Dedifferentiated amniotic fluid mesenchymal stem cell (primary cell): Measurements from ENCODE around the gene TUSC2.

Source experiments
- DNase-seq: peaks from one replicate; pipeline ENCODE4 v3.0.0-alpha.2; 2016; ENCODE audit errors: extremely low spot score

Gene TUSC2, protein sequence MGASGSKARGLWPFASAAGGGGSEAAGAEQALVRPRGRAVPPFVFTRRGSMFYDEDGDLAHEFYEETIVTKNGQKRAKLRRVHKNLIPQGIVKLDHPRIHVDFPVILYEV

DNA sequence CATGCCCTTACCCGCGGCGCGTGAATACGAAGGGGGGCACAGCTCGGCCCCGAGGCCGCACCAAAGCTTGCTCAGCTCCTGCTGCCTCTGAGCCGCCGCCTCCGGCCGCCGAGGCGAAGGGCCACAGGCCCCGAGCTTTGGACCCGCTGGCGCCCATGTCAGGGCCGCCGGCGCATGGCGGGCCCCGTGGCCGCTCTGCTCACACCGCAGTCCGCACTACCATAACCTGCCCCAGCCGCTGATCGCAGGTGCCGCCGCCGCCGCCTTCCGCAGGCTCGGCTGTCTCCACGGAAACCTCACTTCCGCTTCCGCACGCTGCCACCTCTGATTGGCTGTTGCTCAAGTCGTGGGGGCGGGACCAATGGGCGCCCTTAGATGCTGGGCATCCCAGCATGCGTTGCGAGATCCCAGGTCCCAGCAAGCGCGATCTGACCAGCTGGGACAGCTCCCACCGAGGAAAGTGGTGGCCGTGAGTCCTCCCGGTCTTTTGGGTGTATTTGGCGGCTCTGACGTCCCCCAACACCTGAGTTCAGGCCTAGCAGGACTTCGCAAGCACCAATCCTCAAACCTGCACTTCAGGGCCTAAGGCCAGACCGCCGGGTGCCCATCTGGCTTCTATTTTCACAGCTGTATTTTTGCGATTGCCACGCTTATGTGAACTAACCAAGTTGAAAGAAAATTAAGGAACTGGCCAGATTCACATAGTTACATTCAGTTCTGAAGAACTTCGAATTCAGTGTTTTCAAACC, at the start of gene TUSC2:
Gene TUSC2, minus strand, starts transcription at position 281 of the 749 bp plus-strand sequence. Its CDS starts 124 bp downstream, at position 157.
- DNase-seq, result peak; percentile 97

DNA sequence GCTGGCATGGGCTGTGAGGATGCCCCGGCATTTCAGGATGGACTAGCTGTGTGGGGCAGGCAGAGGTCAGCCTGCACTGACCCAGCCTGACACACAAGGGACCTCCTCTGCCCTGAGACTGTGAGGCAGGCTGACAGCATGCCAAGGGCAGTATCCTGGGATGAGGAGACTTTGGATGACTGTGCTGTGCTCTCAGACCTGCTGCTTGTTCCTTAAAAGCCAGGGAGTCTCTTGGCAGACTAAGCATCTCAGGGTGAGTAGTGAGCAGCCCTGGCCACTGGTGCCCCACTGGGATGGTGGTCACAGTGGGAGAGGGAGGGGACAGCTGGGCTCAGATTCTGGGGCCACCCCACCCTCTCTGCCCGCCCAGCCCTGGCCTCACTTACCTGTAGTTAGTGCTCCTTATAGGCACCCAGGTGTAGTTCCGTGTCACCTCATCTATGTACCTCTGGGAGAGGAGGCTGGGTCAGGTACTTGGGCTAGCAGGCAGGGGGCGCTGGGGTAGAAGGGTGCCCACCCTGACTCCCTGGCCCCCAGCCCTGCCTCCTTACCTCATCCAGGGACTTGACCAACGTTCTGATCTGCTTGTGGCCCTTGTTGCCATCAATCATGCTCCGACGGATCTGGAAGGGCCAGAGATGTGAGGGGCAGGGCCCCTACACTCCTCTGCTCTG, 47.4 kb upstream of the TUSC2 start:
- no peak for DNase-seq

DNA sequence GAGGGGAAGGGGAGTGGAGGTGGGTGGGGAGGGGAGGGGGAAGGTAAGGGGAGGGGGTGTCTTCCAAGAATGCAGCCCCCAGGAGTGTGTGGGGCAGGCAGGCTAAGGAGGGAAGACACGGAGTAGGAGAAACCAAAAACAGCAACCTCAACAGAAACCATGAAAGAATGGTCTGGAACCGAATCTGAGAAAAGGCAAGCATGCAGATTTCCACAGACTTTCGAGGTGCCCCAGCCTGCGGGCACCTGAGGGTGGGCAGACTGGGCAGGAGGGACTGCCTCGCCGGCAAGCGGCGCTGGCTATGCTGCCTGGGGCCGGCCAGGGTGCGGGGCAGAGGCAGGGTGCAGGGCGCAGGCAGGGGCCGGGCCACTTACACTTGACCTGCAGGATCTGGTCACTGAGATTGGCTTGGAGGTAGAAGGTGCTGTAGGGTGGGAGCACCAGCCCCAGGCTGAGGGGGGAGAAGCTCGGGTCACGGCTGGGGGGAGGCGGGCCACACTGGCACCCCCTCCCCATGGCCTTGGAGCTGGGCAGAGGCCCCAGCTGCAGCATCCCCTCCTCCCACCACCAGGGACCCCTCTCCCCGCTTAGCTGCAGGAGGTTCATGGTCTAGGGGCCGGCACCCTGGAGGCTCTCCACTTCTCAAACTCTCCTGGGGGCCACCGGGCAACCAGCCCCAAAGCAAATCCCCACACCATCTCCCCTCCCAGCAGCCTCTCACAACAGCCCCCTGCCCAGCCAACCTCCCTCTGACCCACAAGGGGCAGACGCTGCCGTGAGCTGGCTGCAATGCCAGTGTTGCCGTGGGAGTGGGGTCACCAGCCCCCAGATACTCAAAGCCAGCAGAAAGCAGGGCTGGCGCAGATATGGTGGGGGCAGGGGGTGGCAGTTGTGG, 46.6 kb upstream of the TUSC2 start:
- no peak for DNase-seq

DNA sequence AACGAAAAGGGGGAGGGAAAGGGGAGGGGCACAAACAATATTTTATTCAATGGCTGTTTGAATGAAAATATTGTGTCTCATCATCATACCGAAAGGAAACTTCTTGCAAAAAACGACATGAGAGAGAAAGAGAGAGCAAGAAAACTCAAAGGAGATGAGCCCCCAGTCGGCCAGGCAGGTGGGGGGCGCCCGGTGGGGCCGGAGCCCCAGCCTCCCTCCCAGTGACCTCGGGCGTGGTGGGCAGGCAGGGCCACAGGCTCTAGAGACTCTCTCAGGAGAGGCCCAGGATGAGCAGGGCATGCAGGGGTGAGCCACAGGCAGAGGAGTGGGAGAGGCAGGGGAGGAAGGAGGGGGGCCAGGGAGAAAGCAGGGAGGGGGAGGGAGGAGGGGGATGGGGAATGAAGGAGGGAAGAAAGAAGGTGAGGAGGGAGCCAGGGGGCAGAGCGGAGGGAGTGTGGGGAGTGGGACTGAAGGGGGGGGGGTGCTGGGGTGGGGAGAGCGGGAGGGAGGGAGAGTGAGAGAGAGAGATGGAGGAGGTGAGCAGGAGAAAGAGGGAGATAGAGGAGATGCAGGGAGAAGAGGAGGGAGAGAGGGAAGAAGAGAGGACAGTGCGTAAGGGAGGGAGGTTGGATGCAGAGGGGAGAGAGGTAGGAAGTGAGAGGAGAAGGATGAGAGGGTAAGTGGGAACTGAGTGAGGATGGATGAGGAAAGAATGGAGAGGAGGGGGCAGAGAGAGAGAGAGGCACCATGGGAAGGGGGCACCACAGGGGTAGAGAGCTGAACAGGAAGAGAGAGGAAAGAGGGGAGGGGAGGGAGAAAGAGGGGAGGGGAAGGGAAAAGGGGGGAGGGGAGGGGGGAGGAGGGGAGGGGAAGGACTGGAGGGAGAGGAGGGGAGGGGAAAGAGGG, 45.4 kb upstream of the TUSC2 start:
- no peak for DNase-seq

DNA sequence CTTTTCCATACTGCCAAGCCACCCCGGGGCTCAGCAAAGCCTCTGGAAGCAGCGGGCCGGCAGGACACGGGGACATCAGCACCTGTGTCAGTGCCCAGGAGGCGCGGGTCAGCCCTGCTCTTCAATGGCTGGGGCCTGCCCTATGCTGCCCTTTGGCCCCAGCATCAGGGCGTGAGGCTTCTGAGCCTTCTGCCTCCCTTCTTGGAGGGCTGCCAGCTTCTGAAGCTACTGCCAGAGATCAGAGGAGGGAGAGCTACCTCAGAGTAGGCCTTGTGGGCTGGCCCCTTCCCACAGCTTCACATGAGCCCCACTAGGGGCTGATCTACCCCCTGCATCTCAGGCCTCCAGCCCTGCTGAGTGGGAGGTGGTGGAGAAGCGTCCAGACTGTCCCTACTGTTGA, 44.3 kb upstream of the TUSC2 start:
- DNase-seq, result no peak

DNA sequence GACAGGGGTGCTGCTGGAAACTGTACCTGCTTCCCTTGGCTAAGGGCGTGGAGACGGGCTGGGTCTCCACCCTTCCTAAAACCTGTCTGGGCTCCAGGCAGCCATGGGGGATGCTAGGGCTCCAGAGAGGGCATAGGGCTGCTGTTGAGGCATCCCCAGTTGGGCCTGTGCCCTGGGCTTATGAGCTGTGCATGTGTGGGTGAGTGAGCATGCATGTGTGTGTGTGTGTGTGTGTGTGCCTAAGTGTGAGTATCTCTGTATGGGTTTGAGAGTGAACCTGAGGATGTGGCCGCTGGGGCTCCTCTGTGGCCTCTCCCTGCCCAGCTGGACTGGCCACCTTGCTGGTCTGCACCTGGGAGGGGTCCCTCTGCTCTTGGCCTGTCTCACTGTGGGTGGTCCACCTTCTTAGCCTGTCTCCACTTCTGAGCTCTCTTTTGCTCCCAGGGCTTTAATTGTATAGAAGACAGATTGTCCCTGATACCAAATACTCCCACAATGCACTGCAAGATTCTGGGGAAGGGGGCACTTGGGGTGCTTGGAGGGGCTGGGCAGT, 43.2 kb upstream of the TUSC2 start:
- DNase-seq, result no peak

DNA sequence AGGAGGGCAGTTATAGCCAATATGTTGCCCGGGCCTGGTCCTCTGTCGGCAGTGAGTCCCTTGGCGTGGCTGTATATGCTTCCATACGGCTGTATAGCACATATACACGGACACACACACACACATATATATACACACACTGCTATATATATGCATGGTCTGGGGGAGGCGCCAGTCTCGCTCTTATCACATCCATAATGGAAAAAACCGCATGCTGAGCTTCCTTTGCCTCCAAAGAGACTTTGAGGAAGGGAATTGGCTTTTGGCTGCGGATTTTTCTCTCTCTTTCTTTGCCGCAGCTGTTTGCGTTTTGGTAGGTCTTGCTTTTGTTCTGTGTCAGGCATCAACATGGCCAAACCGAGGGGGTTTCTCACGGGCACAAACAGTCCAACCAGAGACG, 42.6 kb upstream of the TUSC2 start:
- no peak for DNase-seq

DNA sequence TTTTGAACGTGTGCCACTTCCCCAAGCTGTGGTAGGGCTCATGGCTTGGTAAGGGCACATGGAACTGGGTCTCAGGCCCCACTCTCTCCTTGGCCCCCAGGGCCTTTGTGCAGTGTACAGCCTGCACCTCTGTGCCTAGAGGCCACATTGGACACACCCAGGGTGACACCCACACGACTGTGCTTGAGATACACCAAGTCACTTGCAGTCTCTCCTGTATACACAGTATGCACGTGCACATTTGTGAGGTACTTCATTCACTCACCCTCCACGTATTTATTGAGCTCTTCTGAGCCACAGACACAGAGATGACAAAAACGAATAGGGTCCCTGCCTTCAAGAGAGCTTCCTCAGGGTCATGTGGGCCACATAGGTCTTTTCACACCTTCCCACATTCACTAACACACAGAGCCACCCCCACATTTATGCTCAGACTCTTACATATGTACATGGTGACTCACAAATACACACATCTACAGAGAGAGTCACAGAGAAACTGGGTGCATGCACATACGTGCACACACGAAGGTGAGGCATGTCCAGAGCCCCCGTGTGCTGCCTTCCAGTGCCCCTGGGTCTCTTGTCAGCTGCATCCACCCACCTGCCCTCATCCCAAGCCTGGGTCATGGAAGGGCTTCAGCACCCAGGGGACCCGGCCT, 41.1 kb upstream of the TUSC2 start:
- DNase-seq, result no peak

DNA sequence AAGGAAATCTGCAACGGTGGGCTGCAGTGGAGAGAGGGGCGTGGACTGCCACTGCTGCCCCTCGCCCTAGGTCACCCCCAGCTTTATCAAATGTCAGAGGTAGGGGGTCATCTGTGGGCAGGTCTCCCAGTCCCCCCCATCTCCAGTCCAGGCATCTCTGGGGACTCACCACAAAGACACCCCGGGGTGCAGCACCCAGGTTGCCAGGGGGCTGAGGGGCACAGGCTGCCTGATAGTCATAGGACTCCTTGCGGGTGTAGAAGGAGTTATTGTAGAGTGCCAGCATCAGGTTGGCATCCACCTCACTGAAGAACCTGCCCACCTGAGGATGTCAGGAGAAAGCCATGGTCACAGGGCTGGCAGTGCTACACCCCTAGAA, 37.8 kb upstream of the TUSC2 start:
- no peak for DNase-seq

DNA sequence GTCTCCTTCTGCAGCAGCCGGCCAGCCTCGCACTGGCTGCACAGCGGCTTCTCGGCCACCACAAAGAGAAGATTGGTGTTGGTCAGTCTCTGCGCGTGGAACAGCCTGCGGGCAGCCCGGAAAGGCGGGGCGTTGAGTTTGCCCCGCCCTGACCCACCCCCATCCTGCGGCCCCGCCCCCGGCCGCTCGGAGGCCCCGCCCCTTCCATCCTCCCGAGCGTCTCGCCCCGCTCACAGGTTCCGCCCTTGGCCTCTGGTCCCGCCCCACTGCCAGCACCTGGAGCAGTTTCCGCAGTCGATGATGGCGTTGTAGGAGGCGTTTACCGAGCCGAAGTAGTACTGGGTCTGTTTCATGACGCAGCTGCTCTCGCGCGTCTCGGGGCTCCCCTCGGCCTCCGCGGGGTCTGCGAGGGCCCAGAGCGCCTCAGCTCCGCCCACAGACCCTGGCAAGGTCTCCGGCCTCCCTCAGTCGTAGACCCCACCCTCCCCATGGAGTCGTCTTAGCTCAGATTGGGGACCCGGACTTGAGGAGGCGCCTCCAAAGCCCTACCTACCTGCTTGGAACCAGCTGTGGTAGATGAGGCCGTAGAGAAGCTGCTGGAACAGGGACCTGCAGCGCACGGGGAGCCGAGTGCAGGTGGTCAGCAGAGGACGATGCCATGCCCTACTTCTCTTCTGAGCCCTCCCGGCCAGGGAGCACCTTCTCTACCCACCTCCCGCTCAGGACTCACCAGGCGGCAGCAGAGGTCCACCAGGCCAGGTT, 37.2 kb upstream of the TUSC2 start:
- no peak for DNase-seq

DNA sequence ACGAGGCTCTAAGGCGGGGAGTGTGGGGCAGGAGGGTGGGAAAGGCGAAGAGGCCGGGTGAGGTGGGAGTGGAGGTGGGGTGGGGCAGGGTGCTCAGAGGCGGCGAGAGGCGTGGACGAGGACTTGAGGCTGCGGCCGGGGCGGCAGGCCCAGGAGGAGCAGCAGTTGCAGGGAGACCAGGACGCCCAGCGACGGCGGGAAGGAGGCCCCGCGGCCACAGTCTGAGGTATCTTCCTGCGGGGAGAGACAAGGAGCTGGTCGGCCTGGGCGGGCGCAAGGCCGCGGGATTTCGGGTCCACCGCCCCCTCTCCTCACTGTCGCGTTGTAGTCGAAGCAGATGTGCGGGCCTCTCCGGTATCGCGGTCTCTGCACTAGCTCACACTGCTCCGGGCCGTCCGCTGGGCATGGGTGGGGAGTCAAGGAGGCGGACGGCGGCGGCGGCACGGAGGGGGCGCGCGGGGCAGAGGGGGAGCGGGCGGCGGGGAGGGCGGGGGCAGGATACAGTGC, 36.6 kb upstream of the TUSC2 start:
- DNase-seq, result no peak

DNA sequence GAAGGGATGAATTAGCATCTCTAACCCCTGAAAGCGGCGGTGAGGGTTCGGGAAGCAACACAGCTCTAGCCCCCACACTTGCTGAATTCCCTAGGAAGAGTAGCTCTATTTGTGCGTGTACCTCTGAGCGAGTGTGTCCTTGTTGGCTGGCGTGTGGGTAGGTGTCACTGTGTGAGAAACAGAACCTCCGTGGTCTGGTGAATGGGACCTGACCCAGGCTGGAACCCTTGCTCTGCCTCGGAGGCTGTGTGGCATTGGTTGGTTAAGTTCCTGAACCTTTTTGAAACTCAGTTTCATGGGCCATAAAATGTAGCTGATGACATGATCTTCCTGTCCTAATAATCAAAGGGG, 31.7 kb upstream of the TUSC2 start:
- no peak for DNase-seq

DNA sequence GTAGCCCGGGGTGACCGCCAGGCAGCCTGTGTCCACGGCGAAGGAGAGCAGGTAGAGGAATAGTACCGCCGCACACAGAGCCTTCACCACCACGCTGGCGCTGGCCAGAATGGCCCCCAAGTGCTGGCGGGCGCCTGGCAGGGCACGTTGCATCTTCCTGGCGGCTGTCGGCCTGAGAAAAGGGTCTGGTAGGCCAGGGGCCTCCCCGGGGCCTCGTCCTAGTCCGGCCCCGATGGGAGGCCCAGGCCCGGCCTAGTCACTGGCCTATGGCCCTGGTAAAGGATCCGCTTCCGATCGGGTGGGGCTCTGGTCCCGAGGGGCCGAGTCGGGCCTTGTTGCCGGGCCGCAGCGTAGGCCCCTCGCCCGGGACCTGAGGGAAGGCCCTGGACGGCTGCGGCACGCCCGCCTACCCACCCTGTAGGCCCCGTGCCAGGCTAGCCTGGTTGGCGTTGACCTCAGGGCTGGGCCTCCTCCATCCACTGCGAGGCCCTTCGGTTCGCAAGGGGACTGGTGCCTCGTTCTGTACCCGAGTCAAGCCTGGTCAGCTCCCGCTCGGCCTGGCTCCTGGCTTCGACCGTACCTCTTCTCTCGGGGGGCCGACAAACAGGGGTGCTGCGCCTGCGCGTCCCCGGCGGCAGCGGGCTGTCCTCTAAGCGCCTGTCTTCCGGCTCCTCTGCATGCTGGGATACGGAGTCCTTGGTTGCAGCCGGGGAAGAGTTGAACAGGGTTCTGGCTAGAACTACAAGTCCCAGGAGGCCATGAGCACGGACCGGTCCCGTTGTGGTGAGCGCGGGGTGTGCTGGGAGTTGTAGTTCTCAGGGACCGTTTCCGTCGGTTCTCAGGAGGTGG, 31.1 kb upstream of the TUSC2 start, which contains the start of gene TMEM115:
Gene TMEM115, minus strand, starts transcription at position 611 of the 849 bp plus-strand sequence. Its CDS starts 458 bp downstream, at position 153.
- peak; percentile 100 for DNase-seq

DNA sequence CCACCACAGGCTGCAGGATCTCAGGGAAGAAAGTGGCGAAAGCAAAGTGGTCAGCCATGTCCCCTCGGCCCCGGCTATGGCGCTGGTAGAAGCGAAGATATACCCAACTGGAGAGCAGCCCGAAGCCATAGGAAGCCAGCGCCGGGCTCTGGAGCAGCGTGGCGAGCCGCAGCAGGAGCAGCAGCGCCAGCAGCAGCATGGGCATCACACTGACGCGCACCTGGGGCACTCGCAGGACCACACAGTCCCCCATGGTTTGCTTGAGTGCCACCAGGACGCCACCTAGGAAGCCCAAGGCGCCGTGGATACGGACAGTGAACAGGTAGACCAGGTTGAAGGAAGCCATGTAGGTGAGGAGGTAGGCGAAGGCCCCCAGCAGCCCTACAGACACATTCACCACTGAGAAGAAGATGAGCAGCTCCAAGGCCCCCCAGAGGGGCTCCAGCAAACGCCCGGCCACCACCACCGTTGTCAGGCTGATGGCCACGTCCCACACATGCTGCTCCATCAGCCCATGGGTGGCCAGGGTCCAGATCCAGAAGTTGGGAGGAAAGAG, 30.4 kb upstream of the TUSC2 start:
- DNase-seq, result no peak

DNA sequence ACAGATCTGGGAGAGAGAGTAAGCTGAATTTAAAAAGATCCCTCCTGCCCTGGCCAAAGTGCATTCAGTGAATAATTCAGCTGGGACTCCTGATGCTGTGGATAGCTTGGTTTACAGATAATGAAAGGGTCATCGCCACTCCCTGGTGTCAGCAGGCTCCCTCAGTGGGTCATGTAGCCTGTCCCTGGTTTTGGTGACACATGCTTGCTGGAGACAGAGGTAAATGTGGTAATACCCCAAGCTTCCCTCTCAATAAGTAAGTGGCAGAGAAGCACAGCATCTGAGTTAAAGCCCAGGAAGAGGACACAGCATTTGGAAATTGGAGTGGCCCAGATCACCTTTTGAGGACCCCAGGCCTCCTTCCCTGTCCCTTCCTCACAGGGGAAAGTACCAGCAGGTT, 29.5 kb upstream of the TUSC2 start:
- DNase-seq, result no peak

DNA sequence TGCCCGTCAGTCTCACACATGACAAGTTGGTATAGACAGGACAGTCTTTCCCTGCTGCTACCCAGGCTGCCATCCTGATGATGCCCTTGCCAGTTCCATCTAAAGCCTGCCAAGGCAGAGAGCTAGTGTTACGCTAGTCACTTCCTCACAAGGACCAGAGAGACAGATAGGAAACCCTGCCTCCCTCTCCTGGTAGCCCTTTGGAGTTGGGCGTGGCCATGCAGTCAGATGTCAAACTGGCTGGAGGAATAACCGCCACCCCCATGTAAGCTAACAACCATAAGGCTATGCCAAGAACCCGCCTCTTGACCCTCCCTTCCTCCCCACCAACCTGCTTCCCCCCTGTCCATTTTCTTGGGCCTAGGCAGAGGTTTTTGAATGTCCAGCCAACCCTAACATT, 28.5 kb upstream of the TUSC2 start:
- DNase-seq, result no peak

DNA sequence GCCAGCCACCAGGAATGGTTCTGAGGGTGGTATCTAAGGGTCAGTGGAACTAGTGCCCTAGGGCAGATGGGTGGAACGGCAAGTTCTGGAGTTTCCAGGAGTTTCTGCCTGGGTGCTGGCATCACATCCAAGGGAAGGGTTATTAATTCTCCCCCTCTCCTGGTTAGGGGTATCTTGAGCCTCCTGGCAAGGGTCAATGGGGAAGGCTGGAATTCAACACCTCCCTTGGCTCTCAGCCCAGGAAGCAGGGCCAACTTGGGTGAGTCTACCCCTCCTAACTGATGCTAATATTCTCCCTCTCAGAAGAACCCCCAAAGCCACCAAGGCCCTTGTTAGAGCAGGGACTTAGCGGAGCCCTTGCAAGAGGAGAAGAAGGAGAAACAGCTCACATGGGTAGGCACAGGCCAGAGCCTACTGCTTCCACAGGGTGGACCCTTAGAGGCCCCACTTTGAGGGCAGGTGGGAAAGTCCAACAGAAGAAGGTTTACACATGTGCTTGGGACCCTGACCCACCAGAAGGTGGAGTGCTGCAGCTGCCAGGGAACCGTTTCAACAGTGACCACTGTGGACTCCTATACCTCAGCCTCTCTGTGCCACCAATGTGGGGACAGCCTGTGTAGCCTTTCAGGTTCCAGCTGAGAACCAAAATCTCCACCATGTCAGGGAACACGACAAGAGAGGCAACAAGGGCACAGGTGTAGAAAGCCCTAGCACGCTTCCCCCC, 28.0 kb upstream of the TUSC2 start:
- DNase-seq, result no peak
